ENCODE data around the gene ZNF668.

ZNF668 gene

GRCh38 chr16:31025339-31025738, 48.7 kb downstream of the ZNF668 start:
- H3K79me2 ChIP-seq (ENCODE audit: low read length): no peaks in the 10 kb centered on the region
- H4K20me1 ChIP-seq (ENCODE audit: insufficient read depth, low read length): no peaks in the 10 kb centered on the region
- H3F3A ChIP-seq (ENCODE audit: insufficient read depth, low read length): no peaks in the 10 kb centered on the region
- DNase-seq: no peak
- no peak overlapping the region for H3K9ac ChIP-seq (ENCODE audit: low read length)
- no peaks in the 10 kb centered on the region for H3K9me3 ChIP-seq (replicated peaks; ENCODE audit: insufficient read depth, low read length)
- no peak overlapping the region for H3K27ac ChIP-seq (ENCODE audit: low read length)
- no peaks in the 10 kb centered on the region for H3K9me2 ChIP-seq (replicated peaks; ENCODE audit: insufficient read depth, low read length)
- H3K27me3 ChIP-seq (replicated peaks; ENCODE audit: insufficient read depth, low read length): no peaks in the 10 kb centered on the region
- H3K36me3 ChIP-seq (replicated peaks; ENCODE audit: insufficient read depth, low read length): no peaks in the 10 kb centered on the region
- peaks cover 5% of the 10 kb centered on the region; the same call in 1 of the 2 replicates for H3K4me1 ChIP-seq (ENCODE audit: low read length)
- no peak overlapping the region for H3K4me2 ChIP-seq (ENCODE audit: low read depth, low read length)
- H2AFZ ChIP-seq (ENCODE audit: low read length): no peak overlapping the region
- TF ChIP-seq EZH2 (optimal IDR thresholded peaks at IDR 0.05; ENCODE audit: low read depth, low read length) (no peak), CTCF (IDR thresholded peaks at IDR 0.05; ENCODE audit: low read length) (no peak), EZH2phosphoT487 (IDR thresholded peaks at IDR 0.05; ENCODE audit: low read length) (no peak)
- no peak overlapping the region for H3K4me3 ChIP-seq (ENCODE audit: low read length)

GRCh38 chr16:31023627-31024226, 50.3 kb downstream of the ZNF668 start:
- no peaks in the 10 kb centered on the region for H3K36me3 ChIP-seq (replicated peaks; ENCODE audit: insufficient read depth, low read length)
- H3K27me3 ChIP-seq (replicated peaks; ENCODE audit: insufficient read depth, low read length): no peaks in the 10 kb centered on the region
- H3K9ac ChIP-seq (ENCODE audit: low read length): no peak overlapping the region
- H3K4me1 ChIP-seq (ENCODE audit: low read length): peaks cover 5% of the 10 kb centered on the region; the same call in 1 of the 2 replicates
- H3K4me2 ChIP-seq (ENCODE audit: low read depth, low read length): no peak overlapping the region
- no peak for TF ChIP-seq EZH2 (optimal IDR thresholded peaks at IDR 0.05; ENCODE audit: low read depth, low read length)
- no peak for TF ChIP-seq EZH2phosphoT487 (IDR thresholded peaks at IDR 0.05; ENCODE audit: low read length)
- no peak for TF ChIP-seq CTCF (IDR thresholded peaks at IDR 0.05; ENCODE audit: low read length)
- no peak for DNase-seq
- no peaks in the 10 kb centered on the region for H3K79me2 ChIP-seq (ENCODE audit: low read length)
- no peak overlapping the region for H3K27ac ChIP-seq (ENCODE audit: low read length)
- H2AFZ ChIP-seq (ENCODE audit: low read length): no peak overlapping the region
- no peak overlapping the region for H3K4me3 ChIP-seq (ENCODE audit: low read length)
- H3F3A ChIP-seq (ENCODE audit: insufficient read depth, low read length): no peaks in the 10 kb centered on the region
- H3K9me3 ChIP-seq (replicated peaks; ENCODE audit: insufficient read depth, low read length): no peaks in the 10 kb centered on the region
- H3K9me2 ChIP-seq (replicated peaks; ENCODE audit: insufficient read depth, low read length): no peaks in the 10 kb centered on the region
- H4K20me1 ChIP-seq (ENCODE audit: insufficient read depth, low read length): no peaks in the 10 kb centered on the region

GRCh38 chr16:31023252-31023602, 50.8 kb downstream of the ZNF668 start:
- Histone ChIP-seq H3K9me2 (replicated peaks; ENCODE audit: insufficient read depth, low read length) (no peaks in the 10 kb centered on the region), H3K4me1 (ENCODE audit: low read length) (peaks cover 5% of the 10 kb centered on the region; the same call in 1 of the 2 replicates), H3K27ac (ENCODE audit: low read length) (no peak overlapping the region), H3K9me3 (replicated peaks; ENCODE audit: insufficient read depth, low read length) (no peaks in the 10 kb centered on the region), H3F3A (ENCODE audit: insufficient read depth, low read length) (no peaks in the 10 kb centered on the region), H3K27me3 (replicated peaks; ENCODE audit: insufficient read depth, low read length) (no peaks in the 10 kb centered on the region), H3K4me2 (ENCODE audit: low read depth, low read length) (no peak overlapping the region), H4K20me1 (ENCODE audit: insufficient read depth, low read length) (no peaks in the 10 kb centered on the region), H3K36me3 (replicated peaks; ENCODE audit: insufficient read depth, low read length) (no peaks in the 10 kb centered on the region), H3K4me3 (ENCODE audit: low read length) (no peak overlapping the region), H2AFZ (ENCODE audit: low read length) (no peak overlapping the region), H3K9ac (ENCODE audit: low read length) (no peak overlapping the region), H3K79me2 (ENCODE audit: low read length) (no peaks in the 10 kb centered on the region)
- no peak for DNase-seq
- TF ChIP-seq CTCF (IDR thresholded peaks at IDR 0.05; ENCODE audit: low read length) (no peak), EZH2 (optimal IDR thresholded peaks at IDR 0.05; ENCODE audit: low read depth, low read length) (no peak), EZH2phosphoT487 (IDR thresholded peaks at IDR 0.05; ENCODE audit: low read length) (no peak)
